Esophagus muscularis mucosa (tissue), 4 donors: ENCODE data around the gene TPCN1.

Experiments
- EP300 ChIP-seq: sonication (generic); formaldehyde crosslinking; IDR thresholded peaks from one replicate; pipeline ENCODE4 v1.6.1; 2017; ENCODE audit warnings: antibody characterized with exemption
- POLR2A ChIP-seq: fragments of 450-650 bp; IDR thresholded peaks from one replicate; pipeline ENCODE4 v1.6.1; 2017; ENCODE audit warnings: antibody characterized with exemption, moderate library complexity, mild to moderate bottlenecking, low read depth
- POLR2AphosphoS5 ChIP-seq, 2 donors: sonication (generic); formaldehyde crosslinking; IDR thresholded peaks; one replicate each; pipeline ENCODE4 v1.6.1; 2017; ENCODE audit warnings: antibody characterized with exemption in 2 of 2
- TF ChIP-seq, protein P1 (sequence below), 3 experiments: fragments of 200-600 bp in 2 of 3; fragments of 450-650 bp in 1 of 3; sonication (generic) in 2 of 3; IDR thresholded peaks; one replicate each; pipeline ENCODE4 v1.5.1; 2017 to 2019; ENCODE audit warnings: antibody characterized with exemption in 3 of 3, mild to moderate bottlenecking in 2 of 3, moderate library complexity in 1 of 3

DNA sequence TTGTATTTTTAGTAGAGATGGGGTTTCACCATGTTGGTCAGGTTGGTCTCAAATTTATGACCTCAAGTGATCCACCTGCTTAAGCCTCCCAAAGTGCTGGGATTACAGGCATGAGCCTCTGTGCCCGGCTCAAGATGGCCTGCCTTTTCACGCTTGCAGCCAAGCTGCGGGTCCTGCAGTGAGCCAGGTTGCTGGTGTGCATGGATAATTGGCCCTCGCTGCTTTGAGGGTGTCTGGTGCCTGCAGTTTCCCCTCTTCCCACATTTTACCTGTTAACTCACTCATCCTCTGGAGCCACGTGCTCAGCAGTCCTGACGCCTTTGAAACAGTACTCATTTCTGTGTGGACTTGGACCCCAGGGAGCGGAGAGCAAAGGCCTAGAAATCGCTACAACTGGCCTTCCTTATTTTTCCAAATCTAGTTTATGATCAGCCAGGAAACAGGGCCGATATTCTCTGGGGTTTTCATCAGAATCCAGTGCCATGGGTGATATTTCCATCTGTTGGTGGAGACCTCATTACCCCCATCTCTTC, 42.2 kb downstream of the TPCN1 start:
- TF ChIP-seq, protein P1, sequence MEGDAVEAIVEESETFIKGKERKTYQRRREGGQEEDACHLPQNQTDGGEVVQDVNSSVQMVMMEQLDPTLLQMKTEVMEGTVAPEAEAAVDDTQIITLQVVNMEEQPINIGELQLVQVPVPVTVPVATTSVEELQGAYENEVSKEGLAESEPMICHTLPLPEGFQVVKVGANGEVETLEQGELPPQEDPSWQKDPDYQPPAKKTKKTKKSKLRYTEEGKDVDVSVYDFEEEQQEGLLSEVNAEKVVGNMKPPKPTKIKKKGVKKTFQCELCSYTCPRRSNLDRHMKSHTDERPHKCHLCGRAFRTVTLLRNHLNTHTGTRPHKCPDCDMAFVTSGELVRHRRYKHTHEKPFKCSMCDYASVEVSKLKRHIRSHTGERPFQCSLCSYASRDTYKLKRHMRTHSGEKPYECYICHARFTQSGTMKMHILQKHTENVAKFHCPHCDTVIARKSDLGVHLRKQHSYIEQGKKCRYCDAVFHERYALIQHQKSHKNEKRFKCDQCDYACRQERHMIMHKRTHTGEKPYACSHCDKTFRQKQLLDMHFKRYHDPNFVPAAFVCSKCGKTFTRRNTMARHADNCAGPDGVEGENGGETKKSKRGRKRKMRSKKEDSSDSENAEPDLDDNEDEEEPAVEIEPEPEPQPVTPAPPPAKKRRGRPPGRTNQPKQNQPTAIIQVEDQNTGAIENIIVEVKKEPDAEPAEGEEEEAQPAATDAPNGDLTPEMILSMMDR (IDR thresholded peaks at IDR 0.05), result no peak
- TF ChIP-seq POLR2AphosphoS5 (IDR thresholded peaks at IDR 0.05), result no peak
- no peak for TF ChIP-seq POLR2A
- no peak for TF ChIP-seq EP300
